ENCODE results near the gene STMN3.
"Not testable (repeated sequence)": the region's sequence is repeated elsewhere in the genome, so short reads cannot be mapped to it uniquely, and the experiment has no call there.

The STMN3 gene

DNA sequence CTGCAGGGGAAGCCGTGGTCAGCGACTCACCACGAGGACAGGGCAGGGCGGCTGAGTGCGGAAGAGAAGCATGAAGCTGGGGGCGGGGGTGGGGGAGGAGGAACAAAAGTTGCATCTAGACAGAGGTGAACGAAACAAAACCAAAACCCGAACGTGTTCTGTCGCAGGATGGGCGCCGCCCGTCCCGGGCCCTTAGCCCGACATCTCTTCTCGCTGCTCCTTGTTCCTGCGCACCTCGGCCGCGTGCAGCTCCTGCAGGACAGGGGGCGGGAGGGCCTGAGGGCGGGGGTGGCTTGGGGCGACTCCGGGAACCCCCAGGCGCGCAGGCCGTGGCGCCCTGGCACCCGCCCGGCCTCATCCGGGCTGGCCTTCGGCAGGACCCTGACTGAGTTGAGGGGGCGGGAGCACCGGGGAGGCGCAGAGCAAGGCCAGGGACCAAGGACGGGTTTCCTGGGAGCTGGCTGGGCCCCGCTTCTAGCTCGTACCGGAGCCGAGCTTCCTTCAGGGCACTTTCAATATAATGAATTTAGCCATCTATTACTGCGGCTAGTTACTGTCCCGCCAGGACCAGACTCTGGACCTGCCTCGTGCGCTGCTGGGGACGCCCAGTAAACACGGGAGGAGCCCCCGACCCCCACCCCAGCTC is 12.0 kb downstream of the STMN3 start:
- Histone ChIP-seq H3K9ac (ENCODE audit: low read length) (peak overlapping the region; percentile 30), H3K4me3 (ENCODE audit: low read length) (peak overlapping the region; percentile 71), H3K27me3 (ENCODE audit: control insufficient read depth, insufficient read depth, low read length) (no peaks in the 10 kb centered on the region), H3K36me3 (ENCODE audit: control insufficient read depth, insufficient read depth, low read length) (no peaks in the 10 kb centered on the region), H3K4me1 (ENCODE audit: control insufficient read depth, insufficient read depth, low read length) (no peaks in the 10 kb centered on the region), H3K27ac (ENCODE audit: low read depth, low read length) (peak overlapping the region; percentile 55)

DNA sequence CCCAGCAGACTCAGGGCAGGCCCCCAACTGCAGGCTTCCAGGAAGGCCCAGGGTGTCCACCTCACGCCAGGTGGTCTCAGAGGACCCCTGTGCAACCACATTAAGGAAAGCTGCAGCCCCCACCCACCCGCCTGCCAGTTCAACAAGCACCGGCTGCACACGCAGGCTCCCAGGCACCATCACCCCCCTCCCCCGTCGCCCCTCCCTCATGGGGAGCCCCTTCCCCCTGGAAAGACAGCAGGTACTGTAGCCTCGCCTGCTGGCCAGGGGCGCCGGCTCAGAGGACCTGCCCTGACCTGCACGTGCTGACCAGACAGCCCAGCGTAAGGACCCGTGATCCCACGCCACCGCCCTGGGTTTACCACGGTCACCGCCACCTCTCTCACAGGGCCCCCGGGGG is 12.5 kb downstream of the STMN3 start:
- not testable (repeated sequence) for H3K27me3 ChIP-seq (ENCODE audit: control insufficient read depth, insufficient read depth, low read length); H3K4me1 ChIP-seq (ENCODE audit: control insufficient read depth, insufficient read depth, low read length); H3K9ac ChIP-seq (ENCODE audit: low read length); H3K27ac ChIP-seq (ENCODE audit: low read depth, low read length); H3K36me3 ChIP-seq (ENCODE audit: control insufficient read depth, insufficient read depth, low read length)
- H3K4me3 ChIP-seq (ENCODE audit: low read length): peak overlapping the region; percentile 15

DNA sequence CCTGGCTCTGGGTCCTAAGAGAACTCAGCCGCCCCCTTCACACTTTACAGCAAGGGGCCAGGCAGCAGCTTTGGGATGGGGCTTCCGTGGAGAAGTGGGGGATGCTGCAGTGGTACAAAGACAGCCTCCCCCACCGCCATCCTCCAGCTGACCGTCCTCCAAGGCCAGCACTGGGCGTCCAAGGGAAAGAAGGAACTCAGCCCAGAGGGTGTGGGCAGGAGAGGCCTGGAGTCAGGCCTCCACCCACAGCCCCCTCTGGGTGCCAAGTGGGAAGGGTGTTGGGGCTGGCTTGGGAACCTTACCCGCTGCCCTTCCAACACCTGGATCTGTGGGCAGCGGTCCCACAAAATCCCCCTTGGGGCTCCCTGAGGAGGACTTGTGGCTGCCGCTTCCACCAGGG is 13.1 kb downstream of the STMN3 start:
- no peaks in the 10 kb centered on the region for H3K4me1 ChIP-seq (ENCODE audit: control insufficient read depth, insufficient read depth, low read length)
- H3K36me3 ChIP-seq (ENCODE audit: control insufficient read depth, insufficient read depth, low read length): no peaks in the 10 kb centered on the region
- H3K27ac ChIP-seq (ENCODE audit: low read depth, low read length): no peak overlapping the region
- H3K27me3 ChIP-seq (ENCODE audit: control insufficient read depth, insufficient read depth, low read length): no peaks in the 10 kb centered on the region
- H3K9ac ChIP-seq (ENCODE audit: low read length): no peak overlapping the region
- H3K4me3 ChIP-seq (ENCODE audit: low read length): peak overlapping the region; percentile 10

DNA sequence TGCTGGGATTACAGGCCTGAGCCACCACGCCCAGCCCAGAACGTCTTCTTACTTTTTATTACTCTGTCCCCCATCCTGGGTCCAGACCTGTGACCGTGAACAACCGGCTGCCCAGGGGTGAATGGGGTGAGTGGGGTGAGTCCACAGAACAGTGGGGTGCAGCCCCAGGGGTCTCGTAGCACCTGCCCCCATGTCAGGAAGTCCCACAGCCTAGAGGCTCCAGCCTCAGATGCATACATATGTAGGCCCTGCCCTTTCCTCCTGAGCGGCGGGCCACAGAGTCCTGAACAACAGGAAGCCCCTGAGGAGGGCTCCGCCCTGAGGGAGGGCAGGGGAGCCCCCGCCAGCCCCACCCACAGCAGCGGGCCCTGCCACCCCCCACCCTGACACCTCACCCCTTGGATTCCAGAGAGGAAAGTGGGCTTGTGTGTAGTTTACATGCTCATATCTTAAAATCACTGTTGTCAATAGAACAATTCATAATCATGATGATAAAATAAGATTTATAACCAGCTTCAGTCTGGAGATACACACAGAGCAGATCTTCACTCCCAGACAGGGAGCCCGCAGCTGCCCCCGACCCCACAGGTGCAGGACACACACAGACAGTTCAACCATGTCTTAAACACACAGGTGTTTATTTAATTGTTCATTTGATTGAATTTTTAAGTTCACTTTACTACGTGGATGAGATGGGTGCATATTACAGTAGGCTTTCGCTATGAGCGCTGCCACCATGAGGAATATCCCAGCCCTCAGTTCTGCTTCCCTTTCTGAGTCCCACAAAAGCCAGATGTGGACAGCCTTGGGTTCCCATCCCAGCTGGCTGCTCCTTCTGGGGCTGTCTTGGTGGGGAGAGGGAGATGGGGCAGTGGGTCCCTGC is 13.9 kb downstream of the STMN3 start:
- H3K27me3 ChIP-seq (ENCODE audit: control insufficient read depth, insufficient read depth, low read length): no peaks in the 10 kb centered on the region
- no peak overlapping the region for H3K9ac ChIP-seq (ENCODE audit: low read length)
- H3K4me3 ChIP-seq (ENCODE audit: low read length): peak overlapping the region; percentile 10
- no peaks in the 10 kb centered on the region for H3K36me3 ChIP-seq (ENCODE audit: control insufficient read depth, insufficient read depth, low read length)
- H3K27ac ChIP-seq (ENCODE audit: low read depth, low read length): peak overlapping the region; percentile 3
- H3K4me1 ChIP-seq (ENCODE audit: control insufficient read depth, insufficient read depth, low read length): no peaks in the 10 kb centered on the region

DNA sequence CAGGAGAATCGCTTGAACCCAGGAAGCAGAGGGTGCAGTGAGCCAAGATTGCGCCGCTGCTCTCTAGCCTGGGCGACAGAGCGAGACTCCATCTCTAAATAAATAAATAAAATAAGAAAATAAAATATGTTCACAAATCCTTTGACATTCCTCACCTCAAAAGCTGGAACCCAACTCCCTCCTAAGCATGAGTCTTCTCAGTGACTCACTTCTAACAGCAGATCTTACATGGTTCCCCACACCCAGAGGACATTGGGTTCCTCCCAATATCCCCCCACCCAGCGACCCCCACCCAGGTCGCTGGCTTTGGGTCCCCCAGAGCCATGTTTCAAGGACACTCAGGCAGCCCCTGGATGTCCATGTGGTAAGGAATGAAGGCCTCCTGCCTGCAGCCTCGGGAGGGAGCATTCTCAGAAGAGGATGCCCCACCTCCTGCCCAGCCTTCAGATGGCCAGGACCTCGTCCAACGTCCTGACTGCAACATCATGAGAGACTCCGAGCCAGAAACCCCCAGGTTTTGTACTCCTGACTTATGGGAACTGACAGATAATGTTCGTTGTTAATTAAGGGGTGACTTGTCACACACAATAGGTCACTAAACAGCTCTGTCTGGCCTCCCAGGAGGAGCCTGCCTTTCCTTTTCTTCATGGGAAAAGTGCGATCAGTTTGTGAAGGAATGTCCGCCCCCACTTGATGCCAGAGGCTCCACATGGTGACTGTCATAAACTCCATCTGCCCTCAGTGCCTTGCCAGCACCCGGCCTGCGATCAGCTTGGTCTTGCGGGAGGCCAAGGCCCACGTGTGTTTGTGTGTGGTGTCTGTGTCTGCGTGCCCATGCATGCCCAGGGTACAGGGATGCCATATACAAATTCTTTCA is 16.2 kb downstream of the STMN3 start:
- Histone ChIP-seq H3K36me3 (ENCODE audit: control insufficient read depth, insufficient read depth, low read length) (no peaks in the 10 kb centered on the region), H3K27ac (ENCODE audit: low read depth, low read length) (no peak overlapping the region), H3K27me3 (ENCODE audit: control insufficient read depth, insufficient read depth, low read length) (no peaks in the 10 kb centered on the region), H3K9ac (ENCODE audit: low read length) (no peak overlapping the region), H3K4me1 (ENCODE audit: control insufficient read depth, insufficient read depth, low read length) (no peaks in the 10 kb centered on the region), H3K4me3 (ENCODE audit: low read length) (no peak overlapping the region)

DNA sequence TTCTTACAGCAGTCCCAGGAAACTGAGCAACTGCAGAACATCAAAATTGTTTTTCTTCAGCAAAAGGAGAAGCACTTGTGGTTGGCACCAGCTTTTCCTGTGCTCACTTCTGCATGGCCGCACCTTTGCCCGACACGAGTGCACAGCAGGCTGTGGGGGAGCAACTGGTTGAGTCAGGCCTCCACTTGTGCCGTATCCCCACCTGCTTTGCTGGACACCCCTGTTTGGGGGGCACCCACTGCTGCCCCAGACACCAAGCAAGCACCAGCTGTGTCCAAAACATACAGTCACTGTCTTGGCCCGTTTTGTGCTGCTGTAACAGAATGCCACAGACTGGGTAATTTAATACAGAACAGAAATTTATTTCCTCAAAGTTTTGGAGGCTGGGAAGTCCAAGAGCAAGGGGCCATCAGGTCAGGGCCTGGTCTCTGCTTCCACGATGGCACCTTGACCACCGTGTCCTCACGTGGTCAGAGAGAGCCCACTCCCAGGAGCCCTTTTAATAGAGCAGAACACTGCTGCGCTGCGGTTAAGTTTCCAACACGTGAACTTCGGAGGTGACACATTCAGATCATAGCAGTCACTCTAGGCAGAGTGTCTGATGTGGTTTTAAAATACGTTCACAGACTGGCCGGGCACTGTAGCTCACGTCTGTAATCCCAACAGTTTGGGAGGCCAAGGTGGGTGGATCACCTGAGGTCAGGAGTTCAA is 17.6 kb downstream of the STMN3 start:
- H3K4me3 ChIP-seq (ENCODE audit: low read length): no peak overlapping the region
- no peaks in the 10 kb centered on the region for H3K4me1 ChIP-seq (ENCODE audit: control insufficient read depth, insufficient read depth, low read length)
- no peak overlapping the region for H3K27ac ChIP-seq (ENCODE audit: low read depth, low read length)

DNA sequence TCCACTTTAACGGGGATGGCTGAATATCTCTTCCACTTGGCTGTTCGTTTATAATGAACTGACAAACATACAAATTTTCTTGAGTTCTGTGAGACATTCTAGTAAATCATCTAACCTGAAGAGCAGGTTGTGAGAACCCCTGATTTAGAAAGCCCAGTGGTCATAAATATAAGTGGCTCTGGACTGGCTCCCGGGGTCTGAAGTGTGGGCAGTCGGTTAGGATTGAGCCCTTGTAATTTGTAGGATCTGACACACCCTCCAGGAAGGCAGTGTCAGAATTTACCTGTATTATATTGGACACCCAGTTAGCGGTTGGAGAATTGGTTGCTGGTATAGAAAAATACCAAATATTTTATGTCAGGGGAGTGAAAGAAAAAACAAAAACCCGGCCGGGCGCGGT is 19.5 kb downstream of the STMN3 start:
- Histone ChIP-seq H3K4me3 (ENCODE audit: low read length) (no peak overlapping the region), H3K4me1 (ENCODE audit: control insufficient read depth, insufficient read depth, low read length) (no peaks in the 10 kb centered on the region), H3K27ac (ENCODE audit: low read depth, low read length) (no peak overlapping the region), H3K36me3 (ENCODE audit: control insufficient read depth, insufficient read depth, low read length) (no peaks in the 10 kb centered on the region), H3K27me3 (ENCODE audit: control insufficient read depth, insufficient read depth, low read length) (no peaks in the 10 kb centered on the region), H3K9ac (ENCODE audit: low read length) (no peak overlapping the region)

More for the DNA sequence above, 17.6 kb downstream of the STMN3 start:
- Histone ChIP-seq H3K27me3 (ENCODE audit: control insufficient read depth, insufficient read depth, low read length) (no peaks in the 10 kb centered on the region), H3K9ac (ENCODE audit: low read length) (no peak overlapping the region), H3K36me3 (ENCODE audit: control insufficient read depth, insufficient read depth, low read length) (no peaks in the 10 kb centered on the region)

DNA sequence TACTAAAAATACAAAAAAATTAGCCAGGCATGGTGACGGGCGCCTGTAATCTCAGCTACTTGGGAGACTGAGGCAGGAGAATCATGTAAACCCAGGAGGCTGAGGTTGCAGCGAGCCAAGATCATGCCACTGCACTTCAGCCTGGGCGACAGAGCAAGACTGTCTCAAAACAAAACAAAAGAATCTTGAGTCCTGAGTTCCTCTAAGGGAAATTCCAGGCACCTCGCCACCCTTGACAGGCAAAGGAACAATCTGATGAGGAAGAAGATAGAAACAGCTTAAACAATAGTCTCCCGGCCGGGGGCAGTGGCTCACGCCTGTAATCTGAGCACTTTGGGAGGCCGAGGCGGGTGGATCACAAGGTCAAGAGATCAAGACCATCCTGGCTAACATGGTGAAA is 21.8 kb downstream of the STMN3 start:
- H3K4me1 ChIP-seq (ENCODE audit: control insufficient read depth, insufficient read depth, low read length); H3K27me3 ChIP-seq (ENCODE audit: control insufficient read depth, insufficient read depth, low read length); H3K27ac ChIP-seq (ENCODE audit: low read depth, low read length); H3K9ac ChIP-seq (ENCODE audit: low read length); H3K4me3 ChIP-seq (ENCODE audit: low read length); H3K36me3 ChIP-seq (ENCODE audit: control insufficient read depth, insufficient read depth, low read length): not testable (repeated sequence)

DNA sequence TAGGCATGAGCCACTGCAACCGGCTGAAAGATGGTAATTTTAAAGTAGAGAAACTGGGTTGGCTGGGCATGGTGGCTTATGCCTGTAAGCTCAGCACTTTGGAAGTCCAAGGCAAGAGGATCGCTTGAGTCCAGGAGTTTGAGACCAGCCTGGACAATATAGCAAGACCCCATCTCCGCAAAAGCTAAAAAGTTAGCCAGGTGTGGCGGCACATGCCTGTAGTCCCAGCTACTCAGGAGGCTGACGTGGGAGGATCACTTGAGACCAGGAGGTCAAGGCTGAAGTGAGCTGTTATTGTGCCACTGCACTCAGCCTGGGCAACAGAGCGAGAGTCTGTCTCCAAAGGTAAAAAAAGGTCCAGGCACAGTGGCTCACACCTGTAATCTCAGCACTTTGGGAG is 22.3 kb downstream of the STMN3 start:
- not testable (repeated sequence) for H3K27me3 ChIP-seq (ENCODE audit: control insufficient read depth, insufficient read depth, low read length); H3K9ac ChIP-seq (ENCODE audit: low read length); H3K36me3 ChIP-seq (ENCODE audit: control insufficient read depth, insufficient read depth, low read length); H3K4me3 ChIP-seq (ENCODE audit: low read length); H3K4me1 ChIP-seq (ENCODE audit: control insufficient read depth, insufficient read depth, low read length); H3K27ac ChIP-seq (ENCODE audit: low read depth, low read length)

DNA sequence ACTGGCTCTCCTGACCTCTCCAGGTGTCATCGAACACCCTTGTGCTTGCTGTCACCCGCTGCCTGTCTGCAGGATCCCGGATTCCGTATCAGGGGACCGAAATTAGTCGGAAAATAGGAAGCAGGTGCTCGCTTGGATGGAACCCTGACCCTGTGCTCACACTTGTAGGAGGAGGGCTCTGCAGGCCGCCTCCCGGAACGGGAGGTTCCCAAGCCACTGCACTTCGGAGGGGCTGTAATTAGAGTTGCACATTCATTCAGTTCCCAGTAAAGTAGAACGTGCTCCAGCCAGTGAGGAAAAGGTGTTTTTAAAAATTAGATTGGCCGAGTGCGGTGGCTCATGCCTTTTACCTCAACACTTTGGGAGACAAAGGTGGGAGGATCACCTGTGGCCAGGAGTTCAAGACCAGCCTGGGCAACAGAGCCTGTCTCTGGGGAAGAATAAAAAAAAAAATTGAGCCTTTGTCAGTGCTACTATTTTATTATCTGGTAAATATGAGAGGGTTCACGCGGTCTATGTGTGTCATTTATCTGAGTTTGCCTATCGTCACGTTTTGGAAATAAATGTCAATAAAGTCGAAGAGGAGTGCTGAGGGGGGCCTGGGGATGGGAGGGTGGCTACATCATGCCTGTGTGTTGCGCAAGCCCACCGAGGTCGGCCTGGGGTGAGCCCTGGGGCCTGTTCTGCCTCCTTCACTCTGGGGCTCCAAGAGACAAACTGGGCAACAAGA is 24.8 kb downstream of the STMN3 start:
- no peaks in the 10 kb centered on the region for H3K27me3 ChIP-seq (ENCODE audit: control insufficient read depth, insufficient read depth, low read length)
- H3K27ac ChIP-seq (ENCODE audit: low read depth, low read length): no peak overlapping the region
- no peaks in the 10 kb centered on the region for H3K4me1 ChIP-seq (ENCODE audit: control insufficient read depth, insufficient read depth, low read length)
- peak overlapping the region; percentile 3 for H3K9ac ChIP-seq (ENCODE audit: low read length)
- peak overlapping the region; percentile 96 for H3K4me3 ChIP-seq (ENCODE audit: low read length)
- H3K36me3 ChIP-seq (ENCODE audit: control insufficient read depth, insufficient read depth, low read length): no peaks in the 10 kb centered on the region

DNA sequence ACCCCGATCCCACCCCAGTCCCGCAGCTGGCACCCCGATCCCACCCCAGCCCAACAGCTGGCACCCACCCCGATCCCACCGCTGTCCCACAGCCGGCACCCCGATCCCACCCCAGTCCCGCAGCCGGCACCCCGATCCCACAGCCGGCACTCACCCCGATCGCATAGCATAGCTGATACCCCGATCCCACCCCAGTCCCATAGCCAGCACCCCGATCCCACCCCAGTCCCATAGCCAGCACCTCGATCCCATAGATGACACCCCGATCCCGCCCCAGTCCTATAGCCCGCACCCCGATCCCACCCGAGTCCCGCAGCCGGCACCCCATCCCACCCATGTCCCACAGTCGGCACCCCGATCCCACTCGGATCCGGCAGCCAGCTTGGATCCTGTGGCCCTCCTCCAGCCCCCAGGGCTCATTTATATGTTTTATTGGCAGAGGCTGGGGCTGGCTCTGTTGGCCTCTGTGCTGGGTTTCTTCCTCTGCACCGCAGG is 25.4 kb downstream of the STMN3 start:
- peak overlapping the region; percentile 3 for H3K9ac ChIP-seq (ENCODE audit: low read length)
- peak overlapping the region; percentile 96 for H3K4me3 ChIP-seq (ENCODE audit: low read length)
- no peaks in the 10 kb centered on the region for H3K4me1 ChIP-seq (ENCODE audit: control insufficient read depth, insufficient read depth, low read length)
- H3K27ac ChIP-seq (ENCODE audit: low read depth, low read length): no peak overlapping the region
- H3K27me3 ChIP-seq (ENCODE audit: control insufficient read depth, insufficient read depth, low read length): no peaks in the 10 kb centered on the region
- no peaks in the 10 kb centered on the region for H3K36me3 ChIP-seq (ENCODE audit: control insufficient read depth, insufficient read depth, low read length)
